ENCODE measurements around the gene KRT33B.

- TF ChIP-seq, protein P1, sequence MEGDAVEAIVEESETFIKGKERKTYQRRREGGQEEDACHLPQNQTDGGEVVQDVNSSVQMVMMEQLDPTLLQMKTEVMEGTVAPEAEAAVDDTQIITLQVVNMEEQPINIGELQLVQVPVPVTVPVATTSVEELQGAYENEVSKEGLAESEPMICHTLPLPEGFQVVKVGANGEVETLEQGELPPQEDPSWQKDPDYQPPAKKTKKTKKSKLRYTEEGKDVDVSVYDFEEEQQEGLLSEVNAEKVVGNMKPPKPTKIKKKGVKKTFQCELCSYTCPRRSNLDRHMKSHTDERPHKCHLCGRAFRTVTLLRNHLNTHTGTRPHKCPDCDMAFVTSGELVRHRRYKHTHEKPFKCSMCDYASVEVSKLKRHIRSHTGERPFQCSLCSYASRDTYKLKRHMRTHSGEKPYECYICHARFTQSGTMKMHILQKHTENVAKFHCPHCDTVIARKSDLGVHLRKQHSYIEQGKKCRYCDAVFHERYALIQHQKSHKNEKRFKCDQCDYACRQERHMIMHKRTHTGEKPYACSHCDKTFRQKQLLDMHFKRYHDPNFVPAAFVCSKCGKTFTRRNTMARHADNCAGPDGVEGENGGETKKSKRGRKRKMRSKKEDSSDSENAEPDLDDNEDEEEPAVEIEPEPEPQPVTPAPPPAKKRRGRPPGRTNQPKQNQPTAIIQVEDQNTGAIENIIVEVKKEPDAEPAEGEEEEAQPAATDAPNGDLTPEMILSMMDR (IDR thresholded peaks at IDR 0.05; ENCODE audit: poor library complexity), result no peak
- no peak for TF ChIP-seq EZH2 (IDR thresholded peaks at IDR 0.05; ENCODE audit: borderline replicate concordance)
These were observed 46.9 kb upstream of the KRT33B start for GRCh38 chr17:41416479-41416878.

All from hepatocyte (in vitro differentiated cells).